ENCODE results near the gene DYNLRB2.

The DYNLRB2 gene

DNA sequence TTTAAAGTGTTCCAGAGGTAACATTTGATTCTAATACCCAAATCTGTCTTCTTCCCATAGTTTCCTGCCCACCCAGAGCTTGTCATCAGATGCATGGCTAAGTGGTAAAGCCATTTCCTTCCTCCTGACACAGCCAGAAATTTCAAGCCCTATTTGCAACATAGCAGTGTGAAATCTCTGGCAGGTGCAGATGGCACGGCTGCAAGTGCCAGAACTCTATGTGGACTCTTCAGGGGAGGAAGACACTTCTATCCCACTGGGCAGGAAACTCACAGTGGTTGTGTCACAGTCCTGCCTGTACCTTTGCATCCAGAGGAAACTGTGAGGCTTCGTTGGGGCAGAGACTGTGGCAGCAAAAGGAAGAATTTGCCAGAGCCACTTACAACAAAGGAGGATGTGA lies 13.2 kb downstream of the DYNLRB2 start:
- DNase-seq, result peak in 1 of 5 donors; percentile 7

DNA sequence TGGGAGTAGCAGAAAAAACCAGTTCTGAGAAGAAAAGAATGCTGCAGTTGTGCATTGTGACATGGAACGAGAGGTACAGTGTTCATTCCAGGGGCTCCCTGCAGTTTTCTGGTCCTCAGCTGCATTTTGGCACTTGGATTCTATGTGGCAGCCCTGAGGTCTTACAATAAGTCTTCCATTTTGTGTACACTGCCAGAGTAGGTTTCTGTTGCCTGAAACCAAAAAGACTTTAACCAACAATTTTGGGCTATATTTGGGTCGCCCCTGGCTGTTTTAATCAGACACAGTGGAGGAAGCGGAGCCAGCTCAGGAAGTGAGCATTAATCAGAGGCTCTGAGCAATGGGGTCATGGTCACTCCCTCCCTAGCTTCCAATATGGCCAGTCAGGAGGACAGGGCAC lies 15.7 kb downstream of the DYNLRB2 start:
- no peak for DNase-seq

- DNase-seq, result no peak
These were observed 16.2 kb downstream of the DYNLRB2 start for GRCh38 chr16:80557037-80557436.

- no peak for DNase-seq
These were observed 18.6 kb downstream of the DYNLRB2 start for GRCh38 chr16:80559369-80559768.

DNA sequence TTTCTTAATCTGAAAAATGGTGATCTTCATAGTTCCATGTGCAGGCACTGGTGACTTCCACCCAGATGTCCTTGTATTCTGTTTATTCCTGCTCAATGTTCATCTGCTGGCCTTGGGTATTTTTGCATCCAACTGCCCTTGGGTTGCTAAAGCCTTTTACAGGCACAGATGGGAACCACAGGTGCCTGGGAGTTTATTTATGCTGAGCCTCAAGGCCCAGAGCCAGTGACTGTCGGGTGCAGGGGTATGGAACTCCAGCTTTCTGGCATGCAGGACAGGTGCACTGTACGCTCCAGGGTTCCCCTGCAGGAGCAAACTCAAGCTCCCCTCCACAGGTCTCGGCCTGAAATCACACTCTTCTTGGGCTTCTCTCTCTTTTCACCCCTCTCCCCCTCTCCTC lies 22.3 kb downstream of the DYNLRB2 start:
- DNase-seq, result no peak

- DNase-seq, result peak in 1 of 5 donors; percentile 45
These were observed 23.6 kb downstream of the DYNLRB2 start for GRCh38 chr16:80564394-80564793.

DNA sequence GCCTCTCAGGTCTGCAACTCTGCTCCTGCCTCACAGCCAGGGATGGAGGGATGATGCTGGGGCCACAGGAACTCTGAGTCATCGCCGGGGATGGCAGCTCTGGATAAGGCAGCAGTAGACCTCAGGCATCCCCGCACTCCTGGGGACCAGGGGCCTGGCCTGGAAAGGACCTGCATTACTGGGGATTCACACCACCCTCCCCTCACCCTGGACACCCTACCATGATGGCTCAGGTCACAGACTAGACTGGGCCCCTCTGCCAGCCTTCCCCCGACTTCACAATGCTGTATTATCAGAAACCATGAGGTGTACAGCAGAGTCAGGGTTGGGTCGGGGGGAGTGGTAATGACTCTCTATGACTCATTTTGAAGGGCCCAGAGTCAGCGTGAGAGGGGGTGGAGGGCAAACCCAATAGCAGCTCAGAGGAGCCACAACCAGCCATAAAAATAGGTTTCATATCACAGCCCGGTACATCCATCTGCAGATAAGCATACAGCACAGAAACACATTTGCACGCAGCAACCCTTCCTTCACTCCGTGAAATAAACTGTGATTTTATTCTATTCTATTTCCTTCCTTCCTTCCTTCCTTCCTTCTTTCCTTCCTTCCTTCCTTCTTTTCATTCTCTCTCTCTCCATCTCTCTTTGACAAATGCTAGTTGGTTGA lies 28.8 kb downstream of the DYNLRB2 start:
- DNase-seq, result peak in 3 of 5 donors; percentile 8 to 89 (median 13)

GRCh38 chr16:80570106-80570478 lies 29.3 kb downstream of the DYNLRB2 start:
- DNase-seq, result peak in 1 of 5 donors; percentile 57

DNA sequence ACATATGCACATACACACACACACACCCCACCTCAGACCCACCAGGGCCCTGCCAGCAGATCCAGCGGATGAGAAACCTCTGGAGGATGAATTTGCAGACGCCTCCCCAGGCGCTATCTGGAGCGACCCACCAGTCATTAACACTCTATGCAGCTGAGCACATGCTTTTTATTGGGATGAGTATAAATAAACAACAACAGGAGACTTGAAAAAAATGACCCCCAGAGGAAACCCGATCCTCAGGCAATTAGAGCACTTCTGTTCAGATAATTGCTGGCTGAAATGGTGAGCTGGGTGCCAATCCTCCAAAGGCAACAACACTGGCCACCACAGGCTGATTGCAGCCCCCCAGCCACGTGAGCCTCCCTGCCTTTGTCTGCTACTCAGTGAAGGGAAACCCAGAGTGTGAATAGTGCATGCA lies 32.9 kb downstream of the DYNLRB2 start:
- no peak for DNase-seq

DNA sequence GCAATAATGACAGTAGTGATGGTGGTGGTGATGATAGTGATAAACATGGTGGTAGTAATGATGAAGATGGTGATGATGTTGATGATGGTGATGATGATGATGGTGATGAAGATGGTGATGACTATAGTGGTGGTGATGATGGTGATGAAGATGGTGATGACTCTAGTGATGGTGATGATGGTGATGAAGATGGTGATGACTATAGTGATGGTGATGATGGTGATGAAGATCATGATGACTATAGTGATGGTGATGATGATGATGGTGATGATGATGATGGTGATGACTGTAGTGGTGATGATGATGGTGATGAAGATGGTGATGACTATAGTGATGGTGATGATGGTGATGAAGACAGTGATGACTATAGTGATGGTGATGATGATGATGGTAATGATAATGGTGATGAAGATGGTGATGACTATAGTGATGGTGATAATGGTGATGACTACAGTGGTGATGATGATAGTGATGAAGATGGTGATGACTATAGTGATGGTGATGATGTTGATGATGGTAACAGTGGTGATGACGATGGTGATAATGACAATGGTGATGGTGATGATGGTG lies 35.6 kb downstream of the DYNLRB2 start:
- no peak for DNase-seq

GRCh38 chr16:80577485-80578280 lies 36.9 kb downstream of the DYNLRB2 start:
- DNase-seq, result no peak

GRCh38 chr16:80580109-80580832 lies 39.5 kb downstream of the DYNLRB2 start:
- DNase-seq, result peak; percentile 17 to 97 (median 31)

DNA sequence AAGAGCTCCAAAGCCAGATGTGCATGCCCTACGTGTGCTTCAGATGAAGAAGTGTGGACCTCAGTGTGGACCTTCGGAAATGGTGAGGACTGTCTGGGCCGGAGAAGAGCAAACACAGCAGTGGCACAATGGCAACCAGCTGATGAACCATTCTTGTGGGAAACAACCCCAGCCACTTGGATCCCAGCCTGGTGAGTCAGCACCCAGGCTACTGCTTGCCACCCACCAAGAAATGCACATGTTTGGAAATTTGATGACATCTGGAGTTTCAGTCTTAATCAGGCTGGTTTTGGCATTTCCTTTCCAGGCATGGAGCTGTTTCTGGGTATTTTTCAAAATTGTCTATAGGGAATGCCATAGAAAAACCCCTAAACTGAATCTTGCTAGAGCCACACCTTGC lies 42.7 kb downstream of the DYNLRB2 start:
- peak in 1 of 5 donors; percentile 80 for DNase-seq

DNA sequence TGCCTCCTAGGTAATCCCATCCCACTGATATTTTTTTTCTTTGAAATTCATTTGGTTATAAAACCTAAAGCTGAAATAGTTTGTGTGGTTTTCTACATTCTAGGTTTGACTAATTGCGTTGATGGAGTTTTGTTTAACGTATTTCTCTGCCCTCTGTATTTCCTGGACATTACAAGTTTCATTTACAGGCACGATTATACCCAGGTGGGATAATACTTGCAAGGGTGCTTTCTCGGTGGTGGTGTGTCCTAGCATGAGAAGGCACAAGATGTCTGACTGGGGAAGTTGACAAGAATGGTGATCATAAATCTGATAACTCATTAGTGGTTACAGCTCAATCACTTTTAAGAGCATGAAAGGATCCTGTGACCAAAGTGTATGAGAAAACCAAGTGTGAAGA lies 45.0 kb downstream of the DYNLRB2 start:
- peak in 1 of 5 donors; percentile 85 for DNase-seq

DNA sequence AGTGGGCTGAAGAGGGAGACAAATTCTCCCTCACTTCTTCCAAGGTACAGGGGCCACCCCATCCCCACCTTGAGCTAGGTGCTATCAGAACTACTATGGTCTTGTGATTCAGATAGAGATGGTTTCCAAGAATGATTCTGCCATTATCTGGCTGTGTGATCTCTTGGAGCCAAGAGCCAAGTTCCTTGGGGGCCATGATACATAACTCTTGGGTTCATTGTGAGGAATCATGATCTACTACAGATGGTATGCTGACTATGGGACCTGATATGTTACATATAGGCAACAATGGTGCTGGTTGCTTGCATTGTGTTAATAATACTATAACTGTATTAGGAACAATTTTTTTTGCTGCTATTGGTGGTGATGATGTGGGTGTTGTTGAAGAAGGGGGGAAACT lies 45.7 kb downstream of the DYNLRB2 start:
- DNase-seq, result no peak

GRCh38 chr16:80587071-80587470 lies 46.3 kb downstream of the DYNLRB2 start:
- no peak for DNase-seq

- peak in 2 of 5 donors; percentile 10 to 91 for DNase-seq
These were observed 50.5 kb downstream of the DYNLRB2 start for GRCh38 chr16:80591071-80591915.

GRCh38 chr16:80592273-80592672 lies 51.5 kb downstream of the DYNLRB2 start:
- DNase-seq, result no peak

DNA sequence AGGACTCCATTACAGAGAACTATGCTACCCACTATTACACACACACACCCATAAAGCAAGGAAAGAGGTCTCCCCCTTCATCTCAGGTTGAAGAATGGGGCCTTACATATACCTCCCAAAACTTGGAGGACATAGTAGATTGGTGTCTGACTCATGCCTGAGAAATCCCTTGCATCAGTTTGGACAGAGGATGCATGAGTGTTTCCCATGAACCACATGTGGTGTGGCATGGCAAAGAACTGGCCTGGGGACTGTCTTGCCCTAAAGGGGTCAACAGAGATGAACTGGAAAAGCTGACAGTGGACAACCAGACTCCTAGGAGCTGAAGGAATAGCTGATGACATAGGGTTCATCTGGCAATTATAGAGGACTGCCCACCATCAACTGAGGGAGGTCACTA lies 54.0 kb downstream of the DYNLRB2 start:
- no peak for DNase-seq

DNA sequence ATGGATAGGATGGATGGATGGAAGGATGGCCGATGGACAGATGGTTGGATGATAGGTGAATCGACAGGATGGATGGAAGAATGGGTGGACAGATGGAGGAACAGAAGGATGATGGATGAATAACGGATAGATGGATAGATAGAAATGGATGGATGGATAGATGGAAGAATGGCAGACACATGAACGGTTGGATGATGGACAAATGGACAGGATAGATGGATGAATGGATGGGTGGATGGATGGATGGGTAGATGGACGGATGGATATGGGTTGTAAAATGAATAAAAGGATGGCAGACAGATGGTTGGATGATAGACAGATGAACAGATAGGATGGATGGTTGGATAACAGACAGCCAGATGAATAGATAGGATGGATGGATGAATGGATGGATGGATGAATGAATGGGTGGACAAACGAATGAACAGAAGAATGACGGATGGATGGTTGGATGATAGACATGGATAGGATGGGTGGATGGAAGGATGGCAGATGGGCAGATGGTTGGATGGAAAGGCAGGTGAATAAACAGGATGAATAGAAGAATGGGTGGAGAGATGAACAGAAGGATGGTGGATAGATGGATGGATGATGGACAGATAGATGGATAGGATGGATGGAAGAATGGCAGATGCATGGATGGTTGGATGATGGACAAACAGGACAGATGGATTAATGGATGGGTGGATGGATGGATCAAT lies 55.9 kb downstream of the DYNLRB2 start:
- no peak for DNase-seq

GRCh38 chr16:80599466-80599865 lies 58.7 kb downstream of the DYNLRB2 start:
- DNase-seq, result no peak
